CD1c-positive myeloid dendritic cell (primary cell): Measurements from ENCODE around the gene IKZF3.
"Not testable (repeated sequence)": the region's sequence is repeated elsewhere in the genome, so short reads cannot be mapped to it uniquely, and the experiment has no call there.

Experiments
- DNase-seq: peaks from one replicate; pipeline ENCODE4 v3.0.0-alpha.2; 2016; ENCODE audit errors: extremely low spot score

The IKZF3 gene

DNA sequence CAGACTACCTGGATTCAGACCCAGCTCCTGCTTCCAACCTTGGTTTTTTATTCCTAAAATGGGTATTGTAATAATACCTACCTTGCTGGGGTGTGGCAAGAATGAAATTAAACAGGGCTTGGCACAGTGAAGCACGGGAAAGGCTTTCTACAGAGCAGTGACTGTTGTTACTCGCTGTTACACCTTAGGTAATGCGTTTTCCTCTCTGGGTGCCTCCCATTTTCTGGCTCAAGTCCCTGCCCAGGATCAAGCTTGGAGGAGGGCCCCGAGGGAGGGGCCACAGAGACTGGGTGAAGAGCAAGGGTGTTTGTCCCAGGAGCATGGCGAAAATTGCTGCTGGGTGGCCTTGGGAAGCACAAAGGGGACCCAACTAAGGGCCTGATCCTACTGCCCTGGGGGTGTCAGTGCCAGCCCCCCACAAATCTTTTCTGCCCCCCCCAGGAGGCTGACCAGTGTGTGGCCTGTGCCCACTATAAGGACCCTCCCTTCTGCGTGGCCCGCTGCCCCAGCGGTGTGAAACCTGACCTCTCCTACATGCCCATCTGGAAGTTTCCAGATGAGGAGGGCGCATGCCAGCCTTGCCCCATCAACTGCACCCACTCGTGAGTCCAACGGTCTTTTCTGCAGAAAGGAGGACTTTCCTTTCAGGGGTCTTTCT, 147.1 kb downstream of the IKZF3 start:
- no peak for DNase-seq

DNA sequence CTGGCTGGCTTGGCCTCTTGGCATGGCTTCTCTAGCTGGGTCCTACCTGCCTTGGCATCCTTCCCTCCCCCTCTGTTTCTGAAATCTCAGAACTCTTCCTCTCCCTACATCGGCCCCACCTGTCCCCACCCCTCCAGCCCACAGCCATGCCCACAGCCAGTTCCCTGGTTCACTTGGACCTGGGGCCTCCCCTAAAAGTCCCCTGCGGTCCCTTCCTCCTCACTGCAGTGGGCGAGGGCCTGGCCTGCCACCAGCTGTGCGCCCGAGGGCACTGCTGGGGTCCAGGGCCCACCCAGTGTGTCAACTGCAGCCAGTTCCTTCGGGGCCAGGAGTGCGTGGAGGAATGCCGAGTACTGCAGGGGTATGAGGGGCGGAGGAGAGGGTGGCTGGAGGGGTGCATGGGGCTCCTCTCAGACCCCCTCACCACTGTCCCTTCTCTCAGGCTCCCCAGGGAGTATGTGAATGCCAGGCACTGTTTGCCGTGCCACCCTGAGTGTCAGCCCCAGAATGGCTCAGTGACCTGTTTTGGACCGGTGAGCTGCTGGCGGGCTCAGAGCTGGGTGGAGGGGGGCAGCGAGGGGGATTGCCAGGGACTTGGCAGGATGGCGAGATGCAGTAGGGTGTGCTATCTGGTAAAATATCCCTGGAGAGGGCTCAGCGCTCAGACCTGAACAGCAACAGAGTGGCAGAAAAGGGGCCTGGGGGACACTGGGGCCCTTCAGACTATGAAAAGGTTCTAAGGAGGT, 147.9 kb downstream of the IKZF3 start:
- DNase-seq, result no peak

DNA sequence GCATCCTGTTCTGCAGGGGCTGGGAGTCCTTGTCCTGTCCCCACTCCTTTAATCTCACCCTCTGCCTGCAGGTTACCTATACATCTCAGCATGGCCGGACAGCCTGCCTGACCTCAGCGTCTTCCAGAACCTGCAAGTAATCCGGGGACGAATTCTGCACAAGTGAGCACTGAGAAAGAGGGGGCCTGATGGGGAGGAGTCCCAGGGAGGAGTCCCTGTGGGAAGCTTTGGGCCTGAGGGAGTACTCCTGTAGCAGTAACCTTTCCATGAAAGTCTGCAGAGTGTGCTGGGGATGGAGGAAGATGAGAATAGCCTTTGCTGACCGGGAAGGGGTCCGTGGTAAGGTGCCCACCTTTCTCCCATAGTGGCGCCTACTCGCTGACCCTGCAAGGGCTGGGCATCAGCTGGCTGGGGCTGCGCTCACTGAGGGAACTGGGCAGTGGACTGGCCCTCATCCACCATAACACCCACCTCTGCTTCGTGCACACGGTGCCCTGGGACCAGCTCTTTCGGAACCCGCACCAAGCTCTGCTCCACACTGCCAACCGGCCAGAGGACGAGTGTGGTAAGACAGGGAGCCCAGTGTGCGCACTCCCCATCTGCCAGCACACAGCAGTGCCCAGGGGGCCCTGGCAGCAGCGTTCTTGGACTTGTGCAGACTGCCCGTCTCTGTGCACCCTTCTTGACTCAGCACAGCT, 148.6 kb downstream of the IKZF3 start:
- DNase-seq, result no peak

DNA sequence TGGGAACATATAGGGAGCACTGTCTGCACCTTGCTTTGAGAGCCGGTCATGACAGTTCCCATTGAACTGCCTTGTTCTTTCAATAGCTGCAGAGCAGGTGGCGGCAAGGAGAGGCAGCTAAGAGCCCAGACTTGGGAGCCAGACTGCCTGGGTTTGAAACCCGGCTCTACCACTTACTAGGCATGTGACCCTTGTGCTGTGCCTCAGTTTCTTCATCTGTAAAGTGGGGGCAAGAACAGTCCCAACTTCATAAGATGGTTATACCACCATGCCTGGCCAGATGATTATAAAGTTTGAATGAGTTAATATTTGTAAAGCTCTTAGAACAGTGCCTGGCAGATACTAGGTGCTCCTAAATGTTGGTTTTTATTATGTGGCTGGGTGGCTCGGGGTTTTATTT, 149.9 kb downstream of the IKZF3 start:
- DNase-seq, result no peak

DNA sequence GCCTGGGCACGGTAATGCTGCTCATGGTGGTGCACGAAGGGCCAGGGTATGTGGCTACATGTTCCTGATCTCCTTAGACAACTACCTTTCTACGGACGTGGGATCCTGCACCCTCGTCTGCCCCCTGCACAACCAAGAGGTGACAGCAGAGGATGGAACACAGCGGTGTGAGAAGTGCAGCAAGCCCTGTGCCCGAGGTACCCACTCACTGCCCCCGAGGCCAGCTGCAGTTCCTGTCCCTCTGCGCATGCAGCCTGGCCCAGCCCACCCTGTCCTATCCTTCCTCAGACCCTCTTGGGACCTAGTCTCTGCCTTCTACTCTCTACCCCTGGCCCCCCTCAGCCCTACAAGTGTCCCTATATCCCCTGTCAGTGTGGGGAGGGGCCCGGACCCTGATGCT, 152.3 kb downstream of the IKZF3 start:
- no peak for DNase-seq

DNA sequence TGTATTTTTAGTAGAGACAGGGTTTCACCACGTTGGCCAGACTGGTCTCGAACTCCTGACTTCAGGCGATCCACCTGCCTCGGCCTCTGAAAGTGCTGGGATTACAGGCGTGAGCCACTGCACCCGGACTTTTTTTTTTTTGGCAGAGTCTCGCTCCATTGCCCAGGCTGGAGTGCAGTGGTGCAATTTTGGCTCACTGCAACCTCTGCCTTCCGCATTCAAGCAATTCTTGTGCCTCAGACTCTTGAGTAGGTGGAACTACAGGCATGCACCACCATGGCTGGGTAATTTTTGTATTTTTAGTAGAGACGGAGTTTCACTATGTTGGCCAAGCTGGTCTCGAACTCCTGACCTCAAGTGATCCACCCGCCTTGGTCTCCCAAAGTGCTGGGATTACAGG, 153.0 kb downstream of the IKZF3 start:
- not testable (repeated sequence) for DNase-seq

DNA sequence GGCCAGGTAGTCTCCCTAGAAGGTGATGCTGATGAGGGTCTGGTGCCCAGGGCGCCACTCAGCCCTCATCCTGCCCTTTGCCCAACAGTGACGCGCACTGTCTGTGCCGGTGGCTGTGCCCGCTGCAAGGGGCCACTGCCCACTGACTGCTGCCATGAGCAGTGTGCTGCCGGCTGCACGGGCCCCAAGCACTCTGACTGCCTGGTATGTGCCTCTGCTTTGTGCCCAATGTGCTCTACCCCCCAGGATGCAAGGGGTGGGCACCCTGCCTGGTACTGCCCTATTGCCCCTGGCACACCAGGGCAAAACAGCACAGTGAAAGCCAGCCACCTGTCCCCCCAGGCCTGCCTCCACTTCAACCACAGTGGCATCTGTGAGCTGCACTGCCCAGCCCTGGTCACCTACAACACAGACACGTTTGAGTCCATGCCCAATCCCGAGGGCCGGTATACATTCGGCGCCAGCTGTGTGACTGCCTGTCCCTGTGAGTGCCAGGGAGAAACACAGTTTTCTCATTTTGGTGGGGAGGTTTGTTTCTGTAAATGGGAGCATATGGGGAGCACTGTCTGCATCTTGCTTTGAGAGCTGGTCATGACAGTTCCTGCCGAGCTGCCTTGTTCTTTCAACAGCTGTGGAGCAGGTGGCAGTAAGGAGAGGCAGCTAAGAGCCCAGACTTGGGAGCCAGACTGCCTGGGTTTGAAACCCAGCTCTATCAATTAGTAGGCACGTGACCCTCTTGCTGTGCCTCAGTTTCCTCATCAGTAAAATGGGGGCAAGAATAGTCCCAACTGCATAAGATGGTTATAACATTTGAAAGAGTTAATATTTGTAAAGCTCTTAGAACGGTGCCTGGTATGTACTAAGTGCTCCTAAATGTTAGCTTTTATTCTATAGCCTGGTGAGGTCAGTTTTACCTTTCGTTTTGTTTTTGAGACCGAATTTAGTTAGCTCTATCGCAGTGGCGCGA, 153.8 kb downstream of the IKZF3 start:
- no peak for DNase-seq

DNA sequence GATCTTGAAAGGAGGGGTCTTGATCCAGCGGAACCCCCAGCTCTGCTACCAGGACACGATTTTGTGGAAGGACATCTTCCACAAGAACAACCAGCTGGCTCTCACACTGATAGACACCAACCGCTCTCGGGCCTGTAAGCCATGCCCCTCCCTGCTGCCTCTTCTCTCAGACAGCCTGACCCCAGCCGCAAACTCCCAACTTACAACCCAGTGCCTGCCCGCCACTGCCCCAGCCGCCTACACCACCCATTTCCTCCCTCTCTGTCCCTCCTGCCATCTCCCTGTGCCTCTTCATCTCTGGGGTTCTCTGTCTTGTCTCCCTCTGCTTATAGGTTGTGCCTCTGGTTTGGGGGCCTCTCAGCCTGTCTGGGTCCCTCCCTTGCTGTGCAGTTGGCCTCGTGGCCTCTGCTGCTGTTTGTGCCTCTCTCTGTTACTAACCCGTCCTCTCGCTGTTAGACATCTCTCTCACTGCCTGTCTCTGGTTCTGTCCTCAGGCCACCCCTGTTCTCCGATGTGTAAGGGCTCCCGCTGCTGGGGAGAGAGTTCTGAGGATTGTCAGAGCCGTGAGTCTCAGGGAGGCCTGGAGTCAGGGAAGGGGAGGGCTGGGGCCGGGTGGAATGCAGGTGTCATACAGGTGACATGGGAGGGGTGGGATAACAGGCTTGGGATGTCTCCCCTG, 154.7 kb downstream of the IKZF3 start:
- no peak for DNase-seq
